WTC11 (cell line): ENCODE data around the gene ESAM. TPM values are rescaled to one million over a fixed set of nuclear protein-coding genes. Genes with fewer than 3 reads are reported as not detected.

Source experiments
- EMX1 ChIP-seq: fragments of 250-450 bp; sonication (Bioruptor Pico); IDR thresholded peaks from 2 replicates; pipeline ENCODE4 v1.8.0; 2021; ENCODE audit warnings: mild to moderate bottlenecking
- ETV6 ChIP-seq: sonication (generic); formaldehyde crosslinking; IDR thresholded peaks from 2 replicates; pipeline ENCODE4 v1.8.1; 2022; ENCODE audit warnings: mild to moderate bottlenecking, missing genetic modification reagents
- MYBL2 ChIP-seq: sonication (generic); formaldehyde crosslinking; IDR thresholded peaks from 2 replicates; pipeline ENCODE4 v1.8.1; 2023; ENCODE audit warnings: mild to moderate bottlenecking, moderate library complexity, missing genetic modification reagents
- NFE2L1 ChIP-seq: sonication (generic); formaldehyde crosslinking; IDR thresholded peaks from 2 replicates; pipeline ENCODE4 v1.8.1; 2023; ENCODE audit warnings: missing genetic modification reagents
- PRRX2 ChIP-seq: fragments of 250-450 bp; sonication (Bioruptor Pico); IDR thresholded peaks from 2 replicates; pipeline ENCODE4 v1.8.0; 2021; ENCODE audit warnings: mild to moderate bottlenecking
- TEAD4 ChIP-seq: sonication (generic); formaldehyde crosslinking; IDR thresholded peaks from 2 replicates; pipeline ENCODE4 v1.8.0; 2022; ENCODE audit warnings: mild to moderate bottlenecking, missing genetic modification reagents
- ZNF219 ChIP-seq: sonication (generic); formaldehyde crosslinking; IDR thresholded peaks from 2 replicates; pipeline ENCODE4 v1.8.0; 2023; ENCODE audit warnings: missing genetic modification reagents, mild to moderate bottlenecking, borderline replicate concordance
- ZNF671 ChIP-seq: fragments of 250-450 bp; sonication (Bioruptor Pico); IDR thresholded peaks from 2 replicates; pipeline ENCODE4 v1.8.0; 2021; ENCODE audit warnings: mild to moderate bottlenecking
- total RNA-seq: library from RNA; stranded (reverse); gene quantifications from 3 replicates; pipeline ENCODE4 v1.2.3, GENCODE V29; 2021
- TF ChIP-seq, protein P1 (sequence below): sonication (generic); formaldehyde crosslinking; IDR thresholded peaks from 2 replicates; pipeline ENCODE4 v1.8.1; 2022; ENCODE audit warnings: mild to moderate bottlenecking, missing genetic modification reagents, moderate library complexity, borderline replicate concordance
- TF ChIP-seq, protein P2 (sequence below): fragments of 250-450 bp; sonication (Bioruptor Pico); IDR thresholded peaks from 2 replicates; pipeline ENCODE4 v1.9.0; 2021; ENCODE audit warnings: mild to moderate bottlenecking
- TF ChIP-seq, protein P3 (sequence below): sonication (generic); formaldehyde crosslinking; IDR thresholded peaks from 2 replicates; pipeline ENCODE4 v1.8.1; 2023; ENCODE audit warnings: mild to moderate bottlenecking, missing genetic modification reagents
- TF ChIP-seq, protein P4 (sequence below): sonication (generic); formaldehyde crosslinking; conservative IDR thresholded peaks from 2 replicates; pipeline ENCODE4 v1.8.1; 2023; ENCODE audit warnings: mild to moderate bottlenecking, low read depth, missing genetic modification reagents, moderate library complexity
- TF ChIP-seq, protein P5 (sequence below): fragments of 250-450 bp; sonication (Bioruptor Pico); conservative IDR thresholded peaks from 2 replicates; pipeline ENCODE4 v1.9.0; 2021; ENCODE audit warnings: mild to moderate bottlenecking
- TF ChIP-seq, protein P6 (sequence below): sonication (generic); formaldehyde crosslinking; IDR thresholded peaks from 2 replicates; pipeline ENCODE4 v1.8.0; 2023; ENCODE audit warnings: mild to moderate bottlenecking, missing genetic modification reagents
- TF ChIP-seq, protein P7 (sequence below): fragments of 250-450 bp; sonication (Bioruptor Pico); IDR thresholded peaks from 2 replicates; pipeline ENCODE4 v2.1.2; 2022; ENCODE audit warnings: mild to moderate bottlenecking, moderate library complexity

Gene ESAM
- total RNA-seq, 1 experiment from 2014 or later = 0.48 TPM

DNA sequence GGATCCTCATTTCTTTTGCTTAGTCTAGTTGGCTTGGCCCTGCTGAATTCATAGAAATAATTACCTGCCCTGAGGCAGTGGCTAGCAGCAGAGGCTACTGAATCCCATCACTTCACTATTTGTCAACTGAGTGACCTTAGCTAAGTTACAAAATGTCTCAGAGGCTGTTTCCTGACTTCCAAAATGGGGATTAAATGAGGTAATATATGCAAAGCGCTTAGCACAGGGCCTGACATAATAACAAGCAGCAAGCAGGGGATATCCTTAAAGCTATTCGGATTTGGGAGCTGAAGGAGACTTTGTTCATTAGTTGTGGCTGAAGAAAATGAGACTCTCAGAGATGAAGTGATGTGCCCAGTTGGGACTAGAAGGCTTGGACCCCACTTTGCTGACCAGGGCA is 19.5 kb downstream of the ESAM start (continued):
- TF ChIP-seq, protein P1, sequence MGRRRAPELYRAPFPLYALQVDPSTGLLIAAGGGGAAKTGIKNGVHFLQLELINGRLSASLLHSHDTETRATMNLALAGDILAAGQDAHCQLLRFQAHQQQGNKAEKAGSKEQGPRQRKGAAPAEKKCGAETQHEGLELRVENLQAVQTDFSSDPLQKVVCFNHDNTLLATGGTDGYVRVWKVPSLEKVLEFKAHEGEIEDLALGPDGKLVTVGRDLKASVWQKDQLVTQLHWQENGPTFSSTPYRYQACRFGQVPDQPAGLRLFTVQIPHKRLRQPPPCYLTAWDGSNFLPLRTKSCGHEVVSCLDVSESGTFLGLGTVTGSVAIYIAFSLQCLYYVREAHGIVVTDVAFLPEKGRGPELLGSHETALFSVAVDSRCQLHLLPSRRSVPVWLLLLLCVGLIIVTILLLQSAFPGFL (CRISPR knock-in tag) = no peak
- TF ChIP-seq ZNF671 (CRISPR knock-in tag) = no peak
- TF ChIP-seq, protein P2, sequence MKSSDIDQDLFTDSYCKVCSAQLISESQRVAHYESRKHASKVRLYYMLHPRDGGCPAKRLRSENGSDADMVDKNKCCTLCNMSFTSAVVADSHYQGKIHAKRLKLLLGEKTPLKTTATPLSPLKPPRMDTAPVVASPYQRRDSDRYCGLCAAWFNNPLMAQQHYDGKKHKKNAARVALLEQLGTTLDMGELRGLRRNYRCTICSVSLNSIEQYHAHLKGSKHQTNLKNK (CRISPR knock-in tag) = no peak
- TF ChIP-seq, protein P3, sequence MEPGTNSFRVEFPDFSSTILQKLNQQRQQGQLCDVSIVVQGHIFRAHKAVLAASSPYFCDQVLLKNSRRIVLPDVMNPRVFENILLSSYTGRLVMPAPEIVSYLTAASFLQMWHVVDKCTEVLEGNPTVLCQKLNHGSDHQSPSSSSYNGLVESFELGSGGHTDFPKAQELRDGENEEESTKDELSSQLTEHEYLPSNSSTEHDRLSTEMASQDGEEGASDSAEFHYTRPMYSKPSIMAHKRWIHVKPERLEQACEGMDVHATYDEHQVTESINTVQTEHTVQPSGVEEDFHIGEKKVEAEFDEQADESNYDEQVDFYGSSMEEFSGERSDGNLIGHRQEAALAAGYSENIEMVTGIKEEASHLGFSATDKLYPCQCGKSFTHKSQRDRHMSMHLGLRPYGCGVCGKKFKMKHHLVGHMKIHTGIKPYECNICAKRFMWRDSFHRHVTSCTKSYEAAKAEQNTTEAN (CRISPR knock-in tag) = no peak
- no peak for TF ChIP-seq PRRX2 (CRISPR knock-in tag)
- TF ChIP-seq, protein P4, sequence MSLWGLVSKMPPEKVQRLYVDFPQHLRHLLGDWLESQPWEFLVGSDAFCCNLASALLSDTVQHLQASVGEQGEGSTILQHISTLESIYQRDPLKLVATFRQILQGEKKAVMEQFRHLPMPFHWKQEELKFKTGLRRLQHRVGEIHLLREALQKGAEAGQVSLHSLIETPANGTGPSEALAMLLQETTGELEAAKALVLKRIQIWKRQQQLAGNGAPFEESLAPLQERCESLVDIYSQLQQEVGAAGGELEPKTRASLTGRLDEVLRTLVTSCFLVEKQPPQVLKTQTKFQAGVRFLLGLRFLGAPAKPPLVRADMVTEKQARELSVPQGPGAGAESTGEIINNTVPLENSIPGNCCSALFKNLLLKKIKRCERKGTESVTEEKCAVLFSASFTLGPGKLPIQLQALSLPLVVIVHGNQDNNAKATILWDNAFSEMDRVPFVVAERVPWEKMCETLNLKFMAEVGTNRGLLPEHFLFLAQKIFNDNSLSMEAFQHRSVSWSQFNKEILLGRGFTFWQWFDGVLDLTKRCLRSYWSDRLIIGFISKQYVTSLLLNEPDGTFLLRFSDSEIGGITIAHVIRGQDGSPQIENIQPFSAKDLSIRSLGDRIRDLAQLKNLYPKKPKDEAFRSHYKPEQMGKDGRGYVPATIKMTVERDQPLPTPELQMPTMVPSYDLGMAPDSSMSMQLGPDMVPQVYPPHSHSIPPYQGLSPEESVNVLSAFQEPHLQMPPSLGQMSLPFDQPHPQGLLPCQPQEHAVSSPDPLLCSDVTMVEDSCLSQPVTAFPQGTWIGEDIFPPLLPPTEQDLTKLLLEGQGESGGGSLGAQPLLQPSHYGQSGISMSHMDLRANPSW (CRISPR knock-in tag) = no peak
- TF ChIP-seq, protein P5, sequence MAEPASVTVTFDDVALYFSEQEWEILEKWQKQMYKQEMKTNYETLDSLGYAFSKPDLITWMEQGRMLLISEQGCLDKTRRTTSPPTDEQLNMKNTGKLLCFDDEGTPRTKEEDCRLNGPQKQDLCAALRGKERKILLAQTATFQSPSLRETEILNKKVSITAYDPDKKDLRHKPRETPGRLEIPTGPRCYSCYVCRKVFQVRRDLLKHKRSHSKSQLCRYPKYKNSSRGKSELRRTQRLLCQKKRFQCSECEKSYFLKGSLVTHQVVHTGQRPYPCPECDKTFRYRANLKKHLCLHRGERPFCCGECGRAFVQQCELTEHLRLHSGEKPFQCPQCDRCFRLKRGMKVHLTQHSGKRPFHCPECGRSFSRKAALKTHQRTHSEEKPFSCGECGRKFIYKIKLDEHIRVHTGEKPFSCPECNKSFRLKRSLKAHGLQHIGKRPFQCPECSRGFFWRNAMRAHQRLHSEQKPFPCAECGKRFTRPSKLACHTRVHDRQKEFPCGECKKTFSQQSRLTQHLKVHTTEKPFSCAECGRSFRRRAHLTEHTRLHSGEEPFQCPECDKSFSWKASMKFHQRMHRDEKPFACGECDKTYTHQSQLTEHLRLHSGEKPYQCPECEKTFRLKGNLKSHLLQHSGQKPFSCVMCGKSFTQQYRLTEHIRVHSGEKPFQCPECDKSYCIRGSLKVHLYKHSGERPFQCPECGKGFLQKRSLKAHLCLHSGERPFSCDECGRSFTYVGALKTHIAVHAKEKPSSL (CRISPR knock-in tag) = no peak
- TF ChIP-seq, protein P6, sequence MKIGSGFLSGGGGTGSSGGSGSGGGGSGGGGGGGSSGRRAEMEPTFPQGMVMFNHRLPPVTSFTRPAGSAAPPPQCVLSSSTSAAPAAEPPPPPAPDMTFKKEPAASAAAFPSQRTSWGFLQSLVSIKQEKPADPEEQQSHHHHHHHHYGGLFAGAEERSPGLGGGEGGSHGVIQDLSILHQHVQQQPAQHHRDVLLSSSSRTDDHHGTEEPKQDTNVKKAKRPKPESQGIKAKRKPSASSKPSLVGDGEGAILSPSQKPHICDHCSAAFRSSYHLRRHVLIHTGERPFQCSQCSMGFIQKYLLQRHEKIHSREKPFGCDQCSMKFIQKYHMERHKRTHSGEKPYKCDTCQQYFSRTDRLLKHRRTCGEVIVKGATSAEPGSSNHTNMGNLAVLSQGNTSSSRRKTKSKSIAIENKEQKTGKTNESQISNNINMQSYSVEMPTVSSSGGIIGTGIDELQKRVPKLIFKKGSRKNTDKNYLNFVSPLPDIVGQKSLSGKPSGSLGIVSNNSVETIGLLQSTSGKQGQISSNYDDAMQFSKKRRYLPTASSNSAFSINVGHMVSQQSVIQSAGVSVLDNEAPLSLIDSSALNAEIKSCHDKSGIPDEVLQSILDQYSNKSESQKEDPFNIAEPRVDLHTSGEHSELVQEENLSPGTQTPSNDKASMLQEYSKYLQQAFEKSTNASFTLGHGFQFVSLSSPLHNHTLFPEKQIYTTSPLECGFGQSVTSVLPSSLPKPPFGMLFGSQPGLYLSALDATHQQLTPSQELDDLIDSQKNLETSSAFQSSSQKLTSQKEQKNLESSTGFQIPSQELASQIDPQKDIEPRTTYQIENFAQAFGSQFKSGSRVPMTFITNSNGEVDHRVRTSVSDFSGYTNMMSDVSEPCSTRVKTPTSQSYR = no peak
- no peak for TF ChIP-seq NFE2L1 (CRISPR knock-in tag)
- no peak for TF ChIP-seq ZNF219 (CRISPR knock-in tag)
- no peak for TF ChIP-seq TEAD4 (CRISPR knock-in tag)
- TF ChIP-seq ETV6 (CRISPR knock-in tag) = no peak
- TF ChIP-seq, protein P7, sequence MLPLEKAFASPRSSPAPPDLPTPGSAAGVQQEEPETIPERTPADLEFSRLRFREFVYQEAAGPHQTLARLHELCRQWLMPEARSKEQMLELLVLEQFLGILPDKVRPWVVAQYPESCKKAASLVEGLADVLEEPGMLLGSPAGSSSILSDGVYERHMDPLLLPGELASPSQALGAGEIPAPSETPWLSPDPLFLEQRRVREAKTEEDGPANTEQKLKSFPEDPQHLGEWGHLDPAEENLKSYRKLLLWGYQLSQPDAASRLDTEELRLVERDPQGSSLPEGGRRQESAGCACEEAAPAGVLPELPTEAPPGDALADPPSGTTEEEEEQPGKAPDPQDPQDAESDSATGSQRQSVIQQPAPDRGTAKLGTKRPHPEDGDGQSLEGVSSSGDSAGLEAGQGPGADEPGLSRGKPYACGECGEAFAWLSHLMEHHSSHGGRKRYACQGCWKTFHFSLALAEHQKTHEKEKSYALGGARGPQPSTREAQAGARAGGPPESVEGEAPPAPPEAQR (CRISPR knock-in tag) = no peak
- no peak for TF ChIP-seq MYBL2 (CRISPR knock-in tag)
- TF ChIP-seq EMX1 (CRISPR knock-in tag) = no peak
